Transverse colon (tissue), 4 donors: ENCODE results near the gene RPS2. TPM values are rescaled to one million over a fixed set of nuclear protein-coding genes. Genes with fewer than 3 reads are reported as not detected.

Source experiments
- DNase-seq: peaks from one replicate; pipeline ENCODE4 v3.0.0-alpha.2; 2019
- H3K27ac ChIP-seq, 4 donors: fragments of 200-600 bp; sonication (generic); 2 replicates each; pipeline ENCODE4 v1.5.1; 2016 to 2018; ENCODE audit warnings: inconsistent platforms in 4 of 4
- H3K27me3 ChIP-seq: fragments of 200-600 bp; sonication (generic); 2 replicates; pipeline ENCODE4 v1.5.1; 2017; ENCODE audit warnings: inconsistent platforms
- H3K36me3 ChIP-seq, 4 donors: fragments of 200-600 bp; sonication (generic); 2 replicates each; pipeline ENCODE4 v1.5.1; 2017 to 2019; ENCODE audit warnings: inconsistent platforms in 4 of 4
- H3K4me1 ChIP-seq, 4 donors: fragments of 200-600 bp; sonication (generic); 2 replicates each; pipeline ENCODE4 v1.5.1; 2017 to 2020; ENCODE audit warnings: inconsistent platforms in 4 of 4
- H3K4me3 ChIP-seq, 4 donors: fragments of 200-600 bp; sonication (generic); 1 replicate in 1 of 4; 2 replicates in 3 of 4; pipeline versions ENCODE4 v1.5.1 to v1.6.1; 2017 to 2019; ENCODE audit warnings: inconsistent platforms in 4 of 4
- H3K9me3 ChIP-seq, 2 donors: fragments of 200-600 bp; sonication (generic); 2 replicates each; pipeline ENCODE4 v1.5.1; 2017 to 2019; ENCODE audit warnings: inconsistent platforms in 2 of 2
- EP300 ChIP-seq: sonication (generic); formaldehyde crosslinking; IDR thresholded peaks from one replicate; pipeline ENCODE4 v1.6.1; 2017; ENCODE audit warnings: antibody characterized with exemption, low read depth
- POLR2A ChIP-seq: fragments of 450-650 bp; IDR thresholded peaks from one replicate; pipeline ENCODE4 v1.6.1; 2016; ENCODE audit warnings: antibody characterized with exemption, mild to moderate bottlenecking, moderate library complexity
- POLR2AphosphoS5 ChIP-seq, 3 donors: sonication (generic); formaldehyde crosslinking; IDR thresholded peaks; one replicate each; pipeline ENCODE4 v1.6.1; 2016; ENCODE audit warnings: antibody characterized with exemption in 3 of 3
- WGBS, 2 donors: methylation state at CpG; one replicate each; pipeline ENCODE4 v1.1.5; 2018; ENCODE audit warnings: low coverage in 1 of 2; 5-methylcytosine and 5-hydroxymethylcytosine counted together
- in situ Hi-C, 4 donors: fragments of 200-750 bp; cut with MboI; loops; one replicate each; pipeline versions ENCODE4 v1.15.0 to v1.15.1; 2017; ENCODE audit warnings: low sequenced_read_pairs in 3 of 4, low pct_ligation_motif_present in 1 of 4, low pct_unique_long_range_greater_than_20kb in 1 of 4
- intact Hi-C: fragments of 100-400 bp; cut with DNase I; formaldehyde crosslinking; loops from one replicate; pipeline ENCODE4 v1.15.1; 2023; ENCODE audit warnings: low total_unique reads
- total RNA-seq, 4 donors: library from RNA; depleted of rRNA; stranded (reverse); fragments of >200 nt; gene quantifications; one replicate each; pipeline ENCODE4 v1.1.0, GENCODE V29; 2016
- TF ChIP-seq, protein P1 (sequence below), 5 experiments: fragments of 200-600 bp in 3 of 5; fragments of 450-650 bp in 2 of 5; sonication (generic) in 3 of 5; IDR thresholded peaks; 1 replicate in 2 of 5; 2 replicates in 3 of 5; pipeline ENCODE4 v1.5.1; 2016 to 2017; ENCODE audit warnings: antibody characterized with exemption in 5 of 5, inconsistent platforms in 3 of 5, mild to moderate bottlenecking in 2 of 5, moderate library complexity in 1 of 5

The RPS2 gene
- total RNA-seq, 4 donors from 2014 or later: 896 to 2,085 (median 1,613) TPM

DNA sequence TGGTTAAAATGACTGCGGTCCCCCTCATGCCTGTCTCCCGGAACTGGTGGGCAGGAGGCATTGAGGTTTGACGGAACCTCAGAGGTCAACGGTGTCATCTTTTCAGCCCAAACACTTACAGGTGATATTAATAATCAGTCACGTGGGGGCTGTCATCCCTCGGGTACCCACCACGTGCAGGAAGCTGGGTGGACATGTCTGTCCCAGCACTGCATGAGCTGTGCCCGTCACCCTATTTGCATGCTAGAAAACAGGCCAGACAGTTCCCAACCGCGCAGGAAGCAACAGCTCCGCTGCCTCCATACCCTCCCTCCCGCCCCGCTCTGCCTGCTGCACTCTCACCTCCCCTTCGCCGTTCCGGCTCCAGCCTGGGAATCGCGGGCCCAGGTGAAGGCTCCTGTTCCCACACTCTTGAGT, 26.5 kb upstream of the RPS2 start:
- Histone ChIP-seq H3K9me3 (no peaks in the 10 kb centered on the region), H3K4me1 (peaks cover 8 to 33% (median 26%) of the 10 kb centered on the region in 4 donors), H3K4me3 (peak overlapping the region in 2 of 4 donors; percentile 24 to 52), H3K27me3 (peaks cover 34% of the 10 kb centered on the region), H3K36me3 (peaks cover 0 to 4% (median 0%) of the 10 kb centered on the region in 4 donors), H3K27ac (peak overlapping the region; percentile 63 to 83 (median 76))
- intact Hi-C loops (no loop called here), in situ Hi-C loops (no loop called here)
- WGBS, 2 donors: 7% methylated on average over 18 of the region's 18 CpGs; no CpG with 5 or more reads in 1 of the 2 donors
- DNase-seq: peak; percentile 79
- TF ChIP-seq, protein P1, sequence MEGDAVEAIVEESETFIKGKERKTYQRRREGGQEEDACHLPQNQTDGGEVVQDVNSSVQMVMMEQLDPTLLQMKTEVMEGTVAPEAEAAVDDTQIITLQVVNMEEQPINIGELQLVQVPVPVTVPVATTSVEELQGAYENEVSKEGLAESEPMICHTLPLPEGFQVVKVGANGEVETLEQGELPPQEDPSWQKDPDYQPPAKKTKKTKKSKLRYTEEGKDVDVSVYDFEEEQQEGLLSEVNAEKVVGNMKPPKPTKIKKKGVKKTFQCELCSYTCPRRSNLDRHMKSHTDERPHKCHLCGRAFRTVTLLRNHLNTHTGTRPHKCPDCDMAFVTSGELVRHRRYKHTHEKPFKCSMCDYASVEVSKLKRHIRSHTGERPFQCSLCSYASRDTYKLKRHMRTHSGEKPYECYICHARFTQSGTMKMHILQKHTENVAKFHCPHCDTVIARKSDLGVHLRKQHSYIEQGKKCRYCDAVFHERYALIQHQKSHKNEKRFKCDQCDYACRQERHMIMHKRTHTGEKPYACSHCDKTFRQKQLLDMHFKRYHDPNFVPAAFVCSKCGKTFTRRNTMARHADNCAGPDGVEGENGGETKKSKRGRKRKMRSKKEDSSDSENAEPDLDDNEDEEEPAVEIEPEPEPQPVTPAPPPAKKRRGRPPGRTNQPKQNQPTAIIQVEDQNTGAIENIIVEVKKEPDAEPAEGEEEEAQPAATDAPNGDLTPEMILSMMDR (IDR thresholded peaks at IDR 0.05): no peak
- TF ChIP-seq POLR2AphosphoS5 (IDR thresholded peaks at IDR 0.05): peak in 1 of 3 donors; percentile 27
- TF ChIP-seq POLR2A: no peak
- no peak for TF ChIP-seq EP300

DNA sequence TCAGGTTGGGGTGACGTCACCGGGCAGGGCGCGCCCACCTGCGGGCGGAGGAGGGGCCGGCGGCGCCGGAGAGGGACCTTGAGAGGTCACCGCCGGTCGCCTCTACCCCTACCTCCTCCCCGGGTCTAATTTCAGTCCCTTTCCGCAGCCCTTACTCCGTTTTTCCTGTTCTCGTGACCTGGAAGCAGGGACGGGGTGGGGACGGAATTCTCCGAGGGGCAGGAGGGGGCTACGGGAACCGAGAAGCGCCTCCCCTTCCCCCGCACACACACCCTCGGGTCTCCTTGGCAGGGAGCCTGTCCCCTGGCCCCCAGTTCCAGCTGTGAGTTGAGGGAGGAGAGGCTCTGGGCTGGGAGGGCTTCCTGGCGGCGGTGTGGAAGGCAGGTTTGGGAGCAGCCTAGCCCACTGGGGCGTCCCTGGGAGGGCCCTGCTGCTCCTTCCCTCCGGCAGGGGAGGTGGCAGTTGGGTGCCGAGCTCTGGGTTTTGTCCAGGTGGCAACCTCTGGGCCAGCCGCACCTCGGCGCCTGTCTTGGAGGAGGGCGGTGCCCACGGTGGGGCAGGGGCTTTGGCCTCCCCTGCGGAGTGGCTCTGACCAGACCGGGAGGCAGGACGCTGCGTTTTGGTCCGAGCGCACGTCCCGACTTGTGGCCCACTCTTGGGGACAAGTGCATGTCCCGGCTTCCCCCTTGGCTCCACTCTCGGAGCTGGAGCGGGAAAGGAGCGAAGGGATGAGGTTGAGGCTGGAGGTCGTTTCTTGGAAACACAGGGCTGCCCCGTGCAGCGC, 25.9 kb upstream of the RPS2 start:
- DNase-seq: peak; percentile 77
- WGBS, 2 donors: 1% methylated on average over 48 of the region's 50 CpGs; no CpG with 5 or more reads in 1 of the 2 donors
- Histone ChIP-seq H3K4me3 (peak overlapping the region in 3 of 4 donors; percentile 11 to 31 (median 30)), H3K4me1 (peaks cover 14 to 39% (median 32%) of the 10 kb centered on the region in 4 donors), H3K27me3 (peaks cover 34% of the 10 kb centered on the region), H3K36me3 (peaks cover 0 to 7% (median 0%) of the 10 kb centered on the region in 4 donors), H3K27ac (peak overlapping the region; percentile 54 to 83 (median 60)), H3K9me3 (no peaks in the 10 kb centered on the region)
- TF ChIP-seq, protein P1 (IDR thresholded peaks at IDR 0.05): no peak
- TF ChIP-seq POLR2A (peak; percentile 41), POLR2AphosphoS5 (IDR thresholded peaks at IDR 0.05) (peak in 2 of 3 donors; percentile 20 to 29)
- in situ Hi-C loops: no loop called here
- intact Hi-C loops: no loop called here

DNA sequence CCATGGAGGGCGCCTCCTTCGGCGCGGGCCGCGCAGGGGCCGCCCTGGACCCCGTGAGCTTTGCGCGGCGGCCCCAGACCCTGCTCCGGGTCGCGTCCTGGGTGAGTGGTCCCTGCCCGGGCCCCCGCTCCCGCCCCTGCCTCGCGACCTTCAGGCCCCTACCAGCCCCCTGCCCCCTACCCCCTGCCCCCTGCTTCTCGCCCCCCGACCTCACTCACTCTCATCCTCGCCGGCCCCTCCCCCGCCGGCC, 25.4 kb upstream of the RPS2 start:
- no peak overlapping the region for H3K27ac ChIP-seq
- no CpG with 5 or more reads among the region's 25 CpGs for WGBS, 2 donors
- no peak for DNase-seq
- H3K4me1 ChIP-seq: peaks cover 18 to 44% (median 38%) of the 10 kb centered on the region in 4 donors
- peaks cover 34% of the 10 kb centered on the region for H3K27me3 ChIP-seq
- no peaks in the 10 kb centered on the region for H3K9me3 ChIP-seq
- intact Hi-C loops: no loop called here
- peaks cover 0 to 7% (median 0%) of the 10 kb centered on the region in 4 donors for H3K36me3 ChIP-seq
- TF ChIP-seq, protein P1 (IDR thresholded peaks at IDR 0.05): no peak
- no peak for TF ChIP-seq POLR2AphosphoS5 (IDR thresholded peaks at IDR 0.05)
- no peak for TF ChIP-seq EP300
- no peak for TF ChIP-seq POLR2A
- in situ Hi-C loops: no loop called here
- H3K4me3 ChIP-seq: peak overlapping the region in 2 of 4 donors; percentile 30 to 31

DNA sequence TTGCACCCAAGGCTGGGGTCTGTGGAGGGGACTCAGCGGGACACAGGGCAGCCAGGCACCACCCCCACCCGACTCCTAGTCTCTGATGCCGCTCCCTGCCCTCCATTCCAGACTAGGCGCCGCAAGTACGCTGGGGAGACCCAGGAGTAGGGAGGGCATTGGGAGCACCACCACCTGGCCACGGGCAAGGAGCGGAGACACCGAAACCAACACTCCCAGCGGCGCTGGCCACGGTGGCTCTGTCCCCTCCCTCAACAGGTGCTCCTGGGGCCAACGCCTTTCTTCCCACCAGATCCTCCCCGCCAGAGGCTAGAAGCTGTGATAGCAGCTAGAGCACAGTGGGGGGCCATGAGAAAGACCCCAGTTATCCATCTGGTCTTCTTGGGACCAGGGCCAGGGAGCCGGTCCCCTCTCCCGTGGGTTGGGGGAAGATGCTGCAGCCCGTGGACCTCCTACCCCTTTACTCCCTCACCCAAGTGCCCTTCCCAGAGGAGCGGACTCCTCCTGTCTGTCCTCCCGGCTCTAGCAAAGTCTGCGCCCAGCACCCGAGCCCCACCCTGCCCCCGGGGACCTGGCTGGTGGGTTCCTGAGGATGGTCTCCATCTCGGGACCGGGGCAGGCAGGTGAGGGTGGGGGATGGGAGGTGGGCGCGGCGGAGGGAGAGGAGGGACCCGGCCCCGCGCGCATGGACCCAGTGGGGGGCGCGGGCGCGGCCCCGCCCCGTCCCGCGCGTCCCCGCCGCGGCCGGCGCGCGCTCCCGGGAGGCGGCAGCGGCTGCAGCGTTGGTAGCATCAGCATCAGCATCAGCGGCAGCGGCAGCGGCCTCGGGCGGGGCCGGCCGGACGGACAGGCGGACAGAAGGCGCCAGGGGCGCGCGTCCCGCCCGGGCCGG, 24.8 kb upstream of the RPS2 start, which contains the start of gene SYNGR3:
Gene SYNGR3, plus strand, starts transcription at position 762 of the 892 bp plus-strand sequence. CDS start 133 bp downstream, outside the sequence.
- Histone ChIP-seq H3K4me1 (peaks cover 23 to 50% (median 43%) of the 10 kb centered on the region in 4 donors), H3K9me3 (no peaks in the 10 kb centered on the region), H3K27me3 (peaks cover 34% of the 10 kb centered on the region), H3K36me3 (peaks cover 0 to 7% (median 0%) of the 10 kb centered on the region in 4 donors), H3K4me3 (peak within 1 kb of the TSS in 3 of 4 donors; percentile 11 to 31 (median 30)), H3K27ac (peak within 1 kb of the TSS; percentile 54 to 83 (median 60))
- in situ Hi-C loops (no loop called here), intact Hi-C loops (loop anchor here (10.0 kb wide), 1 partner anchor 675 kb away; no protein-coding TSS in a partner anchor)
- TF ChIP-seq, protein P1 (IDR thresholded peaks at IDR 0.05): no peak
- TF ChIP-seq POLR2AphosphoS5 (IDR thresholded peaks at IDR 0.05) (no peak), EP300 (no peak), POLR2A (no peak)
- DNase-seq: no peak
- 8% methylated on average over 50 of the region's 67 CpGs; no CpG with 5 or more reads in 1 of the 2 donors for WGBS, 2 donors
